GM21528 (cell line): ENCODE measurements around the gene NYAP1.
"Not testable (repeated sequence)": the region's sequence is repeated elsewhere in the genome, so short reads cannot be mapped to it uniquely, and the experiment has no call there.

ENCODE experiments used
- ATAC-seq: cut with Tn5 transposase; IDR thresholded peaks from one replicate; pipeline ENCODE4 v1.9.1; 2021; ENCODE audit warnings: mild to moderate bottlenecking, moderate library complexity; ENCODE audit not compliant: unreplicated experiment, low FRiP score

The NYAP1 gene

DNA sequence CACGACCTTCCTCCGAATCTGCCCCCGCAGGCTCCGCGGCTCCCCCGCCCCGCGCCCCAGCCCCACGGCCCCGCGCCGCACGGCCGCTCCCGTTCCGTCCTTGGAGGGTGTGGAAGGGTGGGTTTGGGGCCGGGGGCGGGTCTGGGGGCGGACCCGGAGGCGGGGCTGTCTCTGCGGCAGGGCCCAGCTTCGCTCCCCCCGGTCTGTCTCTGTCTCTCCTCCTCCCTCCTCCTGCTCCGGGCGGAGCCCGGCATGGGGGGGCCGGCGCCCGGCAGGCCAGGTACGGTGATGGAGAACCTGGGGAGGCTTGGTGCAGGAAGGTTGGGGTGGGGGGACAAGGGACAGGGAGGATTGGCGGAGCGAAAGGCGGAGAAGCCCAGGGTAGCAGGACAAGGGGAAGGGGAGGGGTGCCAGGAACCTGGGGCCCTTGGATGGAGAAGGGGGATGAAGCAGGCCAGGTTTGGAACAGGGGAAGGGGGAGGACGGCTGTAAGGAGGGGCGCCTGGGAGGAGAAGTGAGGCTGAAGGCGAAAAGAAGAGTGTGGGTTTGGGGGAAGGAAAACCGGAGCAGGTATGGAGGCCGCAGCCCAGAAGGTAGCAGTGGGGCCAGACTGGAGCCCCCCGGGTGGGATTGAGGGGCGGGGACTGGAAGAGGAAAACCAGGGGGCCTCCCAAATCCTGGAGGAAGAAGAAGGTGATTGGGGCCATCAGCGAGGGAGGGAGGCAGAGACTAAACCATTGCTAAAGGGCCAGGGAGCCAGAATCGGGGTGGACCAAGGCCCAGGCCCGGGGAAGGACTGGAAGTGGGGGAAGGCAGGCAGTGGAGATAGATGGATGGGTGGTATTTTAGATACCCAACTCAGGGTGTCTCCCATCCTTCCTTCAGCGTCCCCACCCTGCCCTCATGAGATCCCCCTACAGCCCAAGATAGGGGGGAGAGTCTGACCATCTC, at the start of gene NYAP1:
Gene NYAP1 (plus strand): TSS at position 206 of the 951 bp plus-strand sequence. CDS start 1,385 bp downstream, outside the sequence.
- no peak for ATAC-seq

DNA sequence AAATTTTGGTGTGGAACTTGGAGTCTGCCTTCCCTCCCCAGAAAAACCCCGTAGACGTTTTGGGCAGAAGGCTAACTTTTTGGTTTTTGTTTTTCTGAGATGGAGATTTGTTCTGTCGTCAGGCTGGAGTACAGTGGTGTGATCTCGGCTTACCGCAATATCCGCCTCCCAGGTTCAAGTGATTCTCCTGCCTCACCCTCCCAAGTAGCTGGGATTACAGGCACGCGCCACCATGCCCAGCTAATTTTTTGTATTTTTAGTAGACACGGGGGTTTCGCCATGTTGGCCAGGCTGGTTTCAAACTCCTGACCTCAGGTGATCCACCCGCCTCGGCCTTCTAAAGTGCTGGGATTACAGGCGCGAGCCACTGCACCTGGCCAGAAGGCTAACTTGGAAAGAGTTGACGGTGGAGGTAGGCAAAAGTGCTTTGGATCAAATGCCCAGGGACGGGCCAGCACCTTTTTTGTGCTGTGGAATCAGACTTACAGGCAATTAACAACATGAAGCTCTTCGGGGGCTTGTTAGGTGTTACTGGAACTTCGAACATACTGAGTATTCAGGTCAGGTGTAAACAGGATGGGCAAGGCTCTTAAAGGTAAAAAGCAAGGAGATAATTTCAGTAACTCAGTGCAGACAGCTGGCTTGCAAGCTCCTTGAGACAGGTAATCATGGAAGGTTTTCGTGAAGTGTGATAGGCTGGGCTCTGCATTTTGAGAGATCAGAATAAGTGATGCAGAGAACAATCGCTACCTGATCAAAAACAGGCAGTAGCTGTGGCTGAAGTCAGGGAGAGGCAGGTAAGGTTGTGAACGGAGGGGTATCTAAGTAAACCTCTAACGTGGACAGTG, 49.2 kb upstream of the NYAP1 start:
- ATAC-seq: no peak

DNA sequence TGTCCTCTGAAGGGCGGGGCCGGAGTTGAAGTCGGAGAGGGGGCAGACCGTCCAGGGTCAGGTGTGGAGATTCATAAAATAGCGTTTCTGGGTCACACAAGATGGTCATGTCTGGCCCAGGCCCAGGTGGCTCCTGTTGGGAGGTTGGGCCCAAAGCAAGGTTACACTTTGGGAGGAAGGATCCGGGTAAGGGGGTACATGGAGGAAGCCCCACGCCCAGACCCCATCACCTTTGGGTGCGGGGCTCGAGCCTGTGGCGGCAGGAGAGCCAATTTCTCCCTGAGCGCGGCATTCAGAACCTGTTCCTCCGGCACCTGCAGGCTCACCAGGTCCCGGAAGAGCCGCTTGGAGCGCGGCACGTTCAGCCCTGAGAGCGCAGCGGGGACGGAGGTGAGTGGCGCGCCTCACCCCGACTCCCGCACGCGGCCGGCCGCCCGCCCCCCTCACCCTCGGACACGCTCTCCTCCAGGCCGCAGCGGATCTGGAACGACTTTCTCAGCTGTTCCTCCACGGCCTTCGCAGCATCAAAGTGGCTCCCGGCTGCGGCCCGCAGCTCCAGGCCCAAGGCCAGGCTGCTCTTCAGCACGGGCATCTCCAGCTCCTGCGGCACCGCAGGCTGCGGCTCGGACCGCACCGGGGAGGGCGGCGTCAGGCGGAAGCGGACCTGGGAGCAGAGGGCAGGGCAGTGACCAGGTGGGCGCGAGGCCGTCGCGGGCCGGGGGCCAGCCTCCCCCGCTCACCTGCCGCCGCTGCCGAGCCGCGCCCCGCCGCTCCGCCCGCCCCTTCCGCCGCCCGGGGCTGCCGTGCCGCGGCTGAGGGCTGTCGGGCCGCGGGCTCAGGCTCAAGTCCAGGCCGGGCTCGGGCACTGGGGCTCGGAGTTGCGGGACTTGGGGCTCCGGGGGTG, 48.1 kb upstream of the NYAP1 start:
- peak; percentile 24 for ATAC-seq

DNA sequence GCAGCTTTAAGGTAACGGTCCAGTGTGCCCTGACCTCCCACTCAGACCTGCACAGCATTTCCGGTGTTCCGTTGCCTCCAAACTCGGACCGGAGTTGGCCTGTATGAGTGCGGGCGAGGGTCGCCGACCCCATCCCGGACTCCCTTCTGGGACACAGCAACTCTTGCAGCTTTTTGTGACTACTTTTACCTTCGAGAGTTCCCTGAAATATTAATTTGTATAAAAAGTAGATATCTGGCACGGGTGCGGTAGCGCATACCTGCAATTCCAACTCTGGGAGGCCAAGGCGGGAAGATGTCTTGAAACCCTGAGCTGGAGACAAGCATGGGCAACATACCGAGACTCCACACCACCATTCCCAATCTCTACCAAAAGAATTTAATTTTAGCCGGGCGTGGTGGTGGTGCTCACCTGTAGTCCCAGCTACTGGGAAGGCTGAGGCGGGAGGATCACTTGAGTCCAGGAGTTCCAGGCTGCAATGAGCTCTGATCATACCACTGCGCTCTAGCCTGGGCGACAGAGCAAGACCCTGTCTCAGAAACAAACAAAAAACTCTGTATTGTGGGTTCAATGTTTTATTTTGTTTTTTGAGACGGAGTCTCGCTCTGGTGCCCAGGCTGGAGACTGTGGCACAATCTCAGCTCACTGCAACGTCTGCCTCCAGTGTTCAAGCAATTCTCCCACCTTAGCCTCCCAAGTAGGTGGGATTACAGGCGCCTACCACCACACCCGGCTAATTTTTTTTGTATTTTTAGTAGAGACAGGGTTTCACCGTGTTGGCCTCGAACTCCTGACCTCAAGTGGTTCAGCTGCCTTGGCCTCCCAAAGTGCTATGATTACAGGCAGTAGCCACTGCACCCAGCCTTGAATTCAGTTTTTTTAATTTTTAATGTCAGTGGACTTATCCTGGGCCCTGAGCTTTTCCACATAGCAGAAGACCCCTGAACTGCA, 46.3 kb upstream of the NYAP1 start:
- ATAC-seq: no peak

DNA sequence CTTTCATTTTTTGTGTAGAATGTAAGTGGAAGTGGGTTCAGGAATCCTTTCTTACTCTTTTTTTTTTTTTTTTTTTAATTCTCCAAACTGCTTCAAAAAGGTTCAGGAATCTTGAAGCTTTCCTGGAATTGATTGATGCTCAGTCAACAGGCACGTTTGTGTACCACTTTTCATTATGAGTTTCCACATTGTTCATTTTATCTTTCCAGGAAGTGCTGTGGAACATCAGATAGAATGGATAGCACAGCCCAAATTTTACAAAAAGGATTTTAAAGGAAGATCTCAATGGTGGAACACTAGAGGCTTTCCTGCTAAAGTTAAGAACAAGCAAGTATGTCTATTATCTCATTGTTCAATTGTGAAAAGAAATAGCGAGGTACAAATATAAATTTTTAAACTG, 45.6 kb upstream of the NYAP1 start:
- ATAC-seq: no peak

DNA sequence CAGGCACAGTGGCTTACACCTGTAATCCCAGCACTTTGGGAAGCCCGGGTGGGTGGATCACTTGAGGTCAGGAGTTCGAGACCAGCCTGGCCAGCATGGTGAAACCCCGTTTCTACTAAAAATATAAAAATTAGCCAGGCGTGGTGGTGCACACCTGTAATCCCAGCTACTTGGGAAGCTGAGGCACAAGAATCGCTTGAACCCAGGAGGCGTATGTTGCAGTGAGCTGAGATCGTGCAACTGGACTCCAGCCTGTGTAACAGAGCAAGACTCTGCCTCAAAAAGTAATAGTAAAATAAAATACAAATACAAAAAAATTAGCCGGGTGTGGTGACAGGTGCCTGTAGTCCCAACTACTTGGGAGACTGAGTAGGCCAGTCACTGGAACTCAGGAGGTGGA, 45.0 kb upstream of the NYAP1 start:
- not testable (repeated sequence) for ATAC-seq

DNA sequence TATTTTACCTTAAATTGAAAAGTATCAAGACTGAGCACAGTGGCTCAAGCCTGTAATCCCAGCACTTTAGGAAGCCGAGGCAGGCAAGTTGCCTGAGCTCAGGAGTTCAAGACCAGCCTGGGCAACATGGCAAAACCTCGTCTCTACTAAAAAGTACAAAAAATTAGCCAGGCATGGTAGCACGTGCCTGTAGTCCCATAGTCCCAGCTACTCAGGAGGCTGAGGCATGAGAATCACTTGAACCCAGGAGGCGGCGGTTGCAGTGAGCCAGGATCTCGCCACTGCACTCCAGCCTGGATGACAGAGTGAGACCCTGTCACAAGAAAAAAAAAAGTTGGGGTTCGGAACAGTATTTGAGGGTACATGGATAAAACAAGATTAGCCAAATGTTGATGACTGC, 44.5 kb upstream of the NYAP1 start:
- ATAC-seq: not testable (repeated sequence)

DNA sequence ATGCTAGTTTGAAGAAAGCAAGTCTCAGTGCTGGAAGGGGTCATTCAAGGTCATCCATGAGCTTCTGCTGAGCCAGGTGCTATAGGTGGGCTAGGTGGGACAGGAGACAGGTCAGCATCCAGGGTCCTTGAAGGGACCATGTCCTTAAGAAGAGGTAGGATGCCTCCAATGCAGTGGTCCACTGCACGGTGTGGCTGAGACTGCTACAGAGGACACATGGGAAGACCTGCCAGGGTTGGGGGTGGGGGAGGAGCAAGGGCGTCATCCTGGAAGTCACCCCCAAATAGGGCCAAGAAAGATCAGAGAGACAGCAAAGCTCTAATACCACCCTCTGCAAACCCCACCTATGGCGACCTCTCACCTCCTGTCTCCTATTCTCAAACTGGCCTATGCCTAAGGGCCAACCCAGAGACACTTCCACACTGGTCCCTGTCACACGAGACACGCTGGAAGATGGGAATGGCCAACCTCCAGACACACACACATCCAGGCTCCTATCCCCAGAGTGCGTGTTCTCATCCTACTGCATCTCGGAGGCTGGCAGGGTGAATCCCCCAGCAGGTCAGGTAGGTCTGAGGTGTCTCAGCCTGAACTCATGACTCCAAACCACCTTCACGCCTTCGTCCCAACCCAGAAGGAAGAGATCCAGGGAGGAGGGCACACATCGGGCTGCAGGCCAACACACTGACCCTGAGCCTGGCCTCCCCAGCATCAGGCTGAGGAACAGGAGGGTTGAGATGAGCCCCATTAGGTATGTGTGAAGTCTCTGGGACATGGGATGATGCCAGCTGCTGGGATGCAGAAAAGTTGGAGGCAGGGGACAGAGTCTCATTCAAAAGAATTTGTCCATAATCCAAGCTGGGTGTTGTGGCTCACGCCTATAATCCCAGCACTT, 41.8 kb upstream of the NYAP1 start:
- no peak for ATAC-seq

DNA sequence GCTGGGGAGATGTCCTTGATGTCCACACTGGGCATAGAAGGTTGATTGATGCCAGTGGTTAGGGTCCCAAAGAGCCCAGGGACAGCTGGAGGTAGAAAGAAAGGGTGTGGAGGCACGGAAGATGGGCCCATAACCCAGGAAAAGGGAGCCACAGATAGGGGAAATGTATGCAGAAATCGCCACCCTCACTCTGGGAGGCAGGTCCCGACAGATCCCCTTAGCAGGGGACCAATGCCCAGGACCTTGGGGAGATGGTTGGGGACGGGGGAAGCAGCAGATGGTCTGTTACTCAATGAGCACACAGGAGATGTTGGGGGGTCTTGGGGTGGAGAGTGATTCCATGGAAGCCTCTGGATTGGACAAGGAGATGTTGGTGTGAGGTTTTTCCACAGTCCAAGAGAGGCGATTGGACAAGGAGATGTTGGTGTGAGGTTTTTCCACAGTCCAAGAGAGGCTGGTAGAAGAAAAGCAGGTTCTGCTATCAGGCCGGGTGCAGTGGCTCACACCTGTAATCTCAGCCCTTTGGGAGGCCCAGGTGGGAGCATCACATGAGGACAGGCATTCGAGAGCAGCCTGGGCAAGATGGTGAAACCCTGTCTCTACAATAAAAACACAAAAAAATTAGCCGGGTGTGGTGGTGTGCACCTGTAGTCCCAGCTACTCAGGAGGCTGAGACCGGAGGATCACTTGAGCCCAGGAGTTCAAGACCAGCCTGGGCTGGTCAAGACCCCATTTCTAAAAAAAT, 40.5 kb upstream of the NYAP1 start:
- ATAC-seq: no peak

DNA sequence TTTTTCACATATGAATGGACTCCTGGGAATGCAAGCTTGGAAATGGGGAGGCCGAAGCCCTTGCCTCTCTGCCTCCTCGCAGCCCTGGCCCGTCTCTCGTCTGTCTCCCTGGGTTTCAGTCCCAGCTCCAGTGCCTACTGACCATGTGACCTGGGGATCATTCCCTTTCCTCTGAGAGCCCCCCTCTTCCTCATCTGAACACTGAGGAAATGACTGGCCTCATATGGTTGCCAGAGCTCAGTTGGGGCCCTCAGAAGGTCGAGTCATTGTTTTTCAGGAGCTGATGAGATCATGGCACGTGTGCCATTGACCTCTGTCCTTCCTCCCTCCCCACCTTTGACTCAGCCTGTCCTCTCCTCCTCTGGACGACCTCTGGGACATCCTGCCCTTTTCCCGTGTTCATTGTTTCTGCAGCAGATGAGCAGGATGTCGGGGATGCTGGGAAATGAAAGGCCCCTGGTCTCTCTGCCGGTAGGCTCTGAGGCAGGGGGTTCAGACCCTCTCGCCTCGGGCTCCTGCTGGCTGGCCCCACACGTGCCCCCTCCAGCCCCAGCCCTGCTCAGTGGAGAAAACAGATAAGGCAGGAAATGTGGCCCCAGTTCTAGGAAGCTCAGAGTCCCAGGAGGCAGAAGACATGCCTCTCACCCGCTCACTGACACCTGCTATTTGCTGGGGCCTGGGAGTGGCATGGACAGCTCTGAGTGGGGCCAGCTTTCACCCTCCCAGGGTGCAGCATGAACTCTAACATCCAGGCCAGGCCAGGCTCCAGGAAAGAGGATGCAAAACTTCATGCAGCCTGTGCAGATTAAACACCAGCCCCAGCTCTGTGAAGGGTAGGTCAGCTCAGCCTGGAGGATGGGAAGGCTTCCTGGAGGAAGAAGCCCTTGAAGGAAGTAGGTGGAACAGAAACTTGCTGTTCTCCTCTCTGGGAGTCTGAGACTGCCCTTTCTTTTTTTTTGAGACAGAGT, 39.1 kb upstream of the NYAP1 start:
- no peak for ATAC-seq

DNA sequence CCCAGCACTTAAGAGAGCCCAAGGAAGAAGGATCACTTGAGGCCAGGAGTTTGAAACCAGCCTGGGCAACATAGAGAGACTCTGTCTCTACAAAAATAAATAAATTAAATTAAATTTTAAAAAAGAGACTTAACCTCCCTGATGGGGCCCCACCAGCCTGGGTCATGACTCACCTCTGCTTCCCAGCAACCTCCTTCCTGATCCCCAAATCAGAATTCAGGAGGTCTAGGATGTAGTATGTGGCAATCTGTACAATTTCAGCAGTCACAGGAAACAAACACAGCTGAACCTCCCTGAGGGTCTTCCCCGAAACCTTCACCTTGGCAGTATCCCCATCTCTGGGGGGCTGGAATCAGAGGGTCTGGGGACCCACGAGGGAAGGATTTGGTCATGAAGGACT, 37.7 kb upstream of the NYAP1 start:
- no peak for ATAC-seq

DNA sequence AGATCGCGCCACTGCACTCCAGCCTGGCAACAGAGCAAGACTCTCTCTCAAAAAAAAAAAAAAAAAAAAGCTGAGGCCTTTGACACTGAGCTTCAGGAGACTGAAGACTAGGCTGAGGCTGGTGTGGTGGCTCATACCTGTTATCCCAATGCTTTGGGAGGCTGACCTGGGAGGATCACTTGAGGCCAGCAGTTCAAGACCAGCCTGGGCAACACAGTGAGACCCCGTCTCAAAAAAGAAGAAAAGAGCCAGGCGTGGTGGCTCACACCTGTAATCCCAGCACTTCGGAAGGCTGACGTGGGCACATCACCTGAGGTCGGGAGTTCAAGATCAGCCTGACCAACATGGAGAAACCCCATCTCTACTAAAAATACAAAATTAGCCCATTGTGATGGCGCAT, 36.4 kb upstream of the NYAP1 start:
- not testable (repeated sequence) for ATAC-seq

DNA sequence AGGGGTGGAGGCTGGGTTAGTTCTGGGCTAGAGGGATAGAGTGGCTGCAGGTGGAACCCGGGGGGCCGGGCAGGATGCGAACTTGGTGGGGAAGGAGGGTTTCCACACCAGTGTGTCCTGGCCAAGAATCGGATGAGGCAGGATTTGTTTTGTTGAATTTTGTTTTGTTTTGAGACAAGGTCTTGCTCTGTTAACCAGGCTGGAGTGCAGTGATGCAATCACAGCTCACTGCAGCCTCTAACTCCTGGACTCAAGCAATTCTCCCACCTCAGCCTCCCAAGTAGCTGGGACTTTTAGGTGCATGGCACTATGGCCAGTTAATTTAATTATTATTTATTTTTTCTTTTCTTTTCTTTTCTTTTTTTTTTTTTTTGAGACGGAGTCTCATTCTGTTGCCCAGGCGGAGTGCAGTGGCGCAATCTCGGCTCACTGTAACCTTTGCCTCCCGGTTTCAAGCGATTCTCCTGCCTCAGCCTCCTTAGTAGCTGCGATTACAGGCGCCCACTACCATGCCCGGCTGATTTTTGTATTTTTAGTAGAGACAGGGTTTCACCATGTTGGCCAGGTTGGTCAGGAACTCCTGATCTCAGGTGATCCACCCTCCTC, 34.4 kb upstream of the NYAP1 start:
- ATAC-seq: no peak

DNA sequence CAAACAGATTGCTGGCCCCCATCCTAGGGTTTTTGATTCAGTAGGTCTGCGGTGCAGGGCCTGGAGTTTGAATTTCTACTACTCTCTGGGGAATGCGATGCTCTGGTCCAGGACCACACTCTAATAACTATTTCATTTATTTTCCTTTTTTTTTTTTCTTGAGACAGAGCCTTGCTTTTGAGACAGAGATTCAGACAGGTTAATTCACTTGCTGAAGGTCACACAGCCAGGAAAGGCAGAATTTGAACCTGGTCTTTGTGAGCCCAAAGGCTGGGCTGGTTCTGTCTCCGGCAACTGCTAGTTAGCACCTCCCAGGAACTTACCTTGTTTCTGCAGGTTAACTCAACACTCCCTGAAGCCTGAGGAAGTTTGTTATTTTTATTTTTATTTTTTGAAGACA, 31.2 kb upstream of the NYAP1 start:
- no peak for ATAC-seq

DNA sequence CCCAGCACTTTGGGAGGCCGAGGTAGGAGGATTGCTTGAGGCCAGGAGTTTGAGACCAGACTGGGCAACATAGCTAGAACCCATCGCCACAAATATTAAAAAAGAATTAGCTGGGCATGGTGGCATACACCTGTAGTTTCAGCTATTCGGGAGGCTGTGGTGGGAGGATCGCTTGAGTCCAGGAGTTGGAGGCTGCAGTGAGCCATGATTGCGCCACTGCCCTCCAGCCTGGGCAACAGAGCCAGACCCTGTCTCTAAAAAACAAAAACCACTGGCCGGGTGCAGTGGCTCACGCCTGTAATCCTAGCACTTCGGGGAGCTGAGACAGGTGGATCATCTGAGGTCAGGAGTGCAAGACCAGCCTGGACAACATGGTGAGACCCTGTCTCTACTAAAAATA, 29.9 kb upstream of the NYAP1 start:
- ATAC-seq: not testable (repeated sequence)

DNA sequence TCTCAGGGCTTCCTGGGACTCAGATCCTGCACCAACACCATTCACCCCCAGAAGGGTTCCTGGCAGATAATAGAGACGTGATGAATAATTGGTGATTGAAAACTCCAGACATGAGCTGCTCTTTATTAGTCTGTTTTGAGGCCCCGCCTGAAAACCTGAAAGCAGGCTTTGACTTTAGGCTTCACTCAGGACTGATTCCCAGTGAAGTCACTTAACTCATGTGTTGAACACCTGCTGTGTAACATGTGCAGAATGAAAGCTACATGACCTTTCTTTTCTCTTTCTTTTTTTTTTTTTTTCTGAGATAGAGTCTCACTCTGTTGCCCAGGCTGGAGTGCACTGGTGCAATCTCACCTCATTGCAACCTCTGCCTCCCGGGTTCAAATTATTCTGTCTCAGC, 28.5 kb upstream of the NYAP1 start:
- ATAC-seq: no peak
